Keratinocyte (primary cell): ENCODE measurements around the gene TMEM131. TPM values are rescaled to one million over a fixed set of nuclear protein-coding genes. Genes with fewer than 3 reads are reported as not detected.

ENCODE experiments used
- DNase-seq: peaks from one replicate; pipeline ENCODE4 v3.0.0-alpha.2; 2011; ENCODE audit warnings: low read depth, missing footprints, low spot score
- FAIRE-seq: peaks from 2 replicates; lab custom pipeline; 2011; peaks lifted over from hg19 to GRCh38; lab: Jason Lieb, UNC
- H2AFZ ChIP-seq: 2 replicates; pipeline ENCODE4 v1.6.0; 2012; ENCODE audit warnings: low read length, control low read depth, inconsistent platforms; ENCODE audit not compliant: control insufficient read depth
- H3K27ac ChIP-seq: 2 replicates; pipeline ENCODE4 v1.5.1; 2011; ENCODE audit warnings: low read length; ENCODE audit not compliant: control insufficient read depth, insufficient read depth
- H3K27me3 ChIP-seq: 3 replicates; pipeline ENCODE4 v1.6.0; 2011; ENCODE audit warnings: low read length; ENCODE audit not compliant: control insufficient read depth, insufficient read depth; ENCODE audit errors: extremely low read depth
- H3K36me3 ChIP-seq, 2 experiments: 2 replicates in 1 of 2; 3 replicates in 1 of 2; pipeline ENCODE4 v1.5.1; 2011; ENCODE audit warnings: low read length in 2 of 2, mild to moderate bottlenecking in 1 of 2; ENCODE audit not compliant: control insufficient read depth in 2 of 2, insufficient read depth in 2 of 2; ENCODE audit errors: extremely low read depth in 1 of 2
- H3K4me1 ChIP-seq: 3 replicates; pipeline ENCODE4 v1.5.1; 2011; ENCODE audit warnings: low read length; ENCODE audit not compliant: control insufficient read depth, insufficient read depth; ENCODE audit errors: extremely low read depth
- H3K4me2 ChIP-seq: 3 replicates; pipeline ENCODE4 v1.6.0; 2011; ENCODE audit warnings: low read depth, low read length; ENCODE audit not compliant: control insufficient read depth, insufficient read depth; ENCODE audit errors: extremely low read depth
- H3K4me3 ChIP-seq, 3 experiments: fragments of 200-600 bp in 1 of 3; sonication (generic) in 1 of 3; 2 replicates in 2 of 3; 3 replicates in 1 of 3; pipeline ENCODE4 v1.5.1; 2011 to 2016; ENCODE audit warnings: low read length in 3 of 3, mild to moderate bottlenecking in 3 of 3, control low read depth in 2 of 3, inconsistent platforms in 1 of 3, low read depth in 1 of 3, mixed read lengths in 1 of 3, mixed run types in 1 of 3, moderate library complexity in 1 of 3; ENCODE audit not compliant: control insufficient read depth in 2 of 3, insufficient read depth in 2 of 3; ENCODE audit errors: extremely low read depth in 1 of 3
- H3K79me2 ChIP-seq: 2 replicates; pipeline ENCODE4 v1.6.0; 2012; ENCODE audit warnings: low read length; ENCODE audit not compliant: control insufficient read depth, insufficient read depth
- H3K9ac ChIP-seq: 3 replicates; pipeline ENCODE4 v1.6.0; 2011; ENCODE audit warnings: low read length; ENCODE audit not compliant: control insufficient read depth, insufficient read depth; ENCODE audit errors: extremely low read depth
- H3K9me1 ChIP-seq: 3 replicates; pipeline ENCODE4 v1.6.0; 2011; ENCODE audit warnings: low read length; ENCODE audit not compliant: control insufficient read depth, insufficient read depth; ENCODE audit errors: extremely low read depth
- H3K9me3 ChIP-seq: 2 replicates; pipeline ENCODE4 v1.5.1; 2012; ENCODE audit warnings: low read depth, low read length; ENCODE audit not compliant: control insufficient read depth
- H4K20me1 ChIP-seq: 3 replicates; pipeline ENCODE4 v1.6.0; 2011; ENCODE audit warnings: low read length; ENCODE audit not compliant: control insufficient read depth, insufficient read depth; ENCODE audit errors: extremely low read depth
- EZH2 ChIP-seq: IDR thresholded peaks from one replicate; pipeline ENCODE4 v1.6.1; 2012; ENCODE audit warnings: inconsistent platforms, mild to moderate bottlenecking, low read length, moderate library complexity
- dilution Hi-C: fragments of 300-500 bp; cut with MboI; formaldehyde crosslinking; loops from one replicate; pipeline ENCODE4 v1.7.0; 2020; ENCODE audit warnings: low sequenced_read_pairs; ENCODE audit not compliant: extremely low pct_ligation_motif_present
- polyA plus RNA-seq, 5 experiments: library from polyadenylated mRNA; depleted of rRNA in 3 of 5; stranded (reverse) in 3 of 5; stranded (forward) in 1 of 5; unstranded in 1 of 5; fragments of >200 nt; gene quantifications; 1 replicate in 1 of 5; 2 replicates in 3 of 5; 3 replicates in 1 of 5; pipeline versions ENCODE4 v1.2.1 to v1.2.3, GENCODE V29; 2011 to 2012; ENCODE audit warnings: missing spikeins in 2 of 5, low read depth in 1 of 5, low replicate concordance in 1 of 5
- TF ChIP-seq, protein P1 (sequence below), 3 experiments: IDR thresholded peaks in 1 of 3; conservative IDR thresholded peaks in 1 of 3; optimal IDR thresholded peaks in 1 of 3; 2 replicates in 2 of 3; 3 replicates in 1 of 3; pipeline versions ENCODE3 to v1.5.1; 2011; ENCODE audit warnings: low read length in 3 of 3, mild to moderate bottlenecking in 3 of 3, moderate library complexity in 2 of 3, control low read depth in 1 of 3, inconsistent platforms in 1 of 3; ENCODE audit not compliant: insufficient read depth in 2 of 3; ENCODE audit errors: extremely low read depth in 1 of 3

The TMEM131 gene
- polyA plus RNA-seq, 1 donor (not counting 4 experiments of a cell fraction or from before 2014, with no cell fraction given), result 25.5 TPM

DNA sequence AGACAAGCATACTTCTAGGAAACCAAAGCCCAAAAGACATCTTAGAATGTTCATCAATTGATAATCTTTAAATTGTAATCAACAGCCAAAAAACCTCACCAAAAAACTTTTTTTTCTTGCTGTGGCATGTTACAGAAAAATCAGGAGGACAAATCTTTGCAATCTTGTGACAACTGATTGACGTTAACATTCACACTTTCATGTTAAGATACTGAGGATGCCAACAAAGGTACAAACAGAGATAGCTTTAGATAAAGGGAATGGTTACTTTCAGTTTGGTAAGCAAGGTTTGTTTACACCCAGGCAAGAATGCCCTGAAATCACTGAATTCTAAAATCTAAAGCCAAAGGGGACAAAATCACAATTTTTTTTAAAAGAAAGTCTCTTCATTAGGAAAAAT, 190.0 kb downstream of the TMEM131 start:
- Histone ChIP-seq H3K36me3 (peaks cover 12% of the 10 kb centered on the region in 2 experiments), H3K27me3 (no peaks in the 10 kb centered on the region), H3K9ac (no peak overlapping the region), H3K4me1 (no peaks in the 10 kb centered on the region), H3K4me3 (no peak overlapping the region), H4K20me1 (no peaks in the 10 kb centered on the region), H3K9me1 (no peaks in the 10 kb centered on the region), H3K4me2 (no peak overlapping the region), H2AFZ (no peak overlapping the region), H3K79me2 (no peaks in the 10 kb centered on the region), H3K27ac (no peak overlapping the region), H3K9me3 (no peaks in the 10 kb centered on the region)
- TF ChIP-seq, protein P1, sequence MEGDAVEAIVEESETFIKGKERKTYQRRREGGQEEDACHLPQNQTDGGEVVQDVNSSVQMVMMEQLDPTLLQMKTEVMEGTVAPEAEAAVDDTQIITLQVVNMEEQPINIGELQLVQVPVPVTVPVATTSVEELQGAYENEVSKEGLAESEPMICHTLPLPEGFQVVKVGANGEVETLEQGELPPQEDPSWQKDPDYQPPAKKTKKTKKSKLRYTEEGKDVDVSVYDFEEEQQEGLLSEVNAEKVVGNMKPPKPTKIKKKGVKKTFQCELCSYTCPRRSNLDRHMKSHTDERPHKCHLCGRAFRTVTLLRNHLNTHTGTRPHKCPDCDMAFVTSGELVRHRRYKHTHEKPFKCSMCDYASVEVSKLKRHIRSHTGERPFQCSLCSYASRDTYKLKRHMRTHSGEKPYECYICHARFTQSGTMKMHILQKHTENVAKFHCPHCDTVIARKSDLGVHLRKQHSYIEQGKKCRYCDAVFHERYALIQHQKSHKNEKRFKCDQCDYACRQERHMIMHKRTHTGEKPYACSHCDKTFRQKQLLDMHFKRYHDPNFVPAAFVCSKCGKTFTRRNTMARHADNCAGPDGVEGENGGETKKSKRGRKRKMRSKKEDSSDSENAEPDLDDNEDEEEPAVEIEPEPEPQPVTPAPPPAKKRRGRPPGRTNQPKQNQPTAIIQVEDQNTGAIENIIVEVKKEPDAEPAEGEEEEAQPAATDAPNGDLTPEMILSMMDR (optimal IDR thresholded peaks at IDR 0.05 in 1 of 3, IDR thresholded peaks at IDR 0.05 in 1 of 3, conservative IDR thresholded peaks at IDR 0.05 in 1 of 3; ENCODE audit: extremely low read depth in 1 of 3, insufficient read depth in 2 of 3, low read length in 3 of 3), result no peak
- no peak for TF ChIP-seq EZH2
- DNase-seq (no peak), FAIRE-seq (no peak)
- dilution Hi-C loops, result no loop called here

DNA sequence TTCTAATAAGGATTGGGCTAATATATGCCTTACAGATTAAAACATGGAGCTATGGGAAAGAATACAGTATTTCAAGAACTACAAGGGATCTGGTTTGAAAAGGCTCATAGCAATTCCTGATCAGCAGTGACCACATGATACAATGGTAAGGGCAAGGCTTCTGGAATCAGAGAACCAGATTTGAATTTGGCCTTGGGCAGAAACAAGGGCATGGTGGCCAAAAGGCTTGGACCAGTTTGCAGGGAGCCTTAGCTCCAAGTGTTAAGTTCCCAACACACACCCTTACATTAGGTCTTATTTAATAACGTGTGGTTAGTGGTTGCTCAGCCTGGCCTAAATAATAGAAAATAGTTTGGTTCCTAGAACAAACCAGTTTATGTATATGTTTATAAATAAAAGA, 194.7 kb downstream of the TMEM131 start:
- Histone ChIP-seq H2AFZ (no peak overlapping the region), H3K4me2 (no peak overlapping the region), H3K27me3 (no peaks in the 10 kb centered on the region), H3K9me1 (no peaks in the 10 kb centered on the region), H3K9me3 (no peaks in the 10 kb centered on the region), H3K4me3 (no peak overlapping the region), H3K27ac (no peak overlapping the region), H3K36me3 (peaks cover 6 to 21% of the 10 kb centered on the region in 2 experiments), H4K20me1 (no peaks in the 10 kb centered on the region), H3K4me1 (no peaks in the 10 kb centered on the region), H3K9ac (no peak overlapping the region), H3K79me2 (no peaks in the 10 kb centered on the region)
- dilution Hi-C loops, result no loop called here
- no peak for TF ChIP-seq EZH2
- TF ChIP-seq, protein P1 (optimal IDR thresholded peaks at IDR 0.05 in 1 of 3, IDR thresholded peaks at IDR 0.05 in 1 of 3, conservative IDR thresholded peaks at IDR 0.05 in 1 of 3; ENCODE audit: extremely low read depth in 1 of 3, insufficient read depth in 2 of 3, low read length in 3 of 3), result no peak
- DNase-seq (no peak), FAIRE-seq (no peak)
